IMR-90 (cell line): Measurements from ENCODE around the gene ITPRID1. TPM values are rescaled to one million over a fixed set of nuclear protein-coding genes. Genes with fewer than 3 reads are reported as not detected.

Experiments used
- ATAC-seq: fragments of 200-7000 bp; cut with Tn5 transposase; 2 replicates; pipeline ENCODE4 v1.9.1; 2020; ENCODE audit warnings: low read depth, mild to moderate bottlenecking, moderate library complexity
- BruUV-seq: library from RNA; stranded (reverse); fragments of 400-500 nt; replicated peaks from 2 replicates; lab custom pipeline; 2021; lab: Mats Ljungman, UMichigan
- CTCF ChIA-PET: fragments of 300-600 bp; formaldehyde crosslinking; extraction: SDS; loops from one replicate; lab custom pipeline; 2021; ENCODE audit warnings: antibody characterized with exemption; lab: Yijun Ruan, JAX
- POLR2A ChIA-PET: fragments of 300-600 bp; sonication (Branson Sonifier 250); formaldehyde crosslinking; loops from one replicate; lab custom pipeline; 2022; ENCODE audit warnings: antibody characterized with exemption; ENCODE audit not compliant: unreplicated experiment; lab: Charles Lee
- DNase-seq: peaks from one replicate; pipeline ENCODE4 v3.0.0; 2013
- H2AFZ ChIP-seq: replicated peaks from 2 replicates; pipeline ENCODE3; 2013; ENCODE audit warnings: low read length, mild to moderate bottlenecking; ENCODE audit not compliant: poor library complexity
- H2AK5ac ChIP-seq: 2 replicates; pipeline ENCODE4 v1.6.1; 2013; ENCODE audit warnings: low read depth, low read length, inconsistent platforms
- H2AK9ac ChIP-seq: replicated peaks from 2 replicates; pipeline ENCODE3; 2013; ENCODE audit warnings: mild to moderate bottlenecking, low read depth, low read length, moderate library complexity; ENCODE audit not compliant: poor library complexity
- H2BK120ac ChIP-seq: 2 replicates; pipeline ENCODE4 v1.6.1; 2013; ENCODE audit warnings: low read depth, low read length, inconsistent platforms
- H2BK15ac ChIP-seq: 3 replicates; pipeline ENCODE4 v1.6.1; 2013; ENCODE audit warnings: low read depth, low read length, inconsistent platforms
- H2BK20ac ChIP-seq: 2 replicates; pipeline ENCODE4 v1.6.1; 2013; ENCODE audit warnings: low read depth, mild to moderate bottlenecking, inconsistent platforms, low read length, moderate library complexity
- H2BK5ac ChIP-seq: 2 replicates; pipeline ENCODE4 v1.6.1; 2013; ENCODE audit warnings: mild to moderate bottlenecking, low read depth, low read length, inconsistent platforms; ENCODE audit not compliant: poor library complexity, severe bottlenecking
- H3K14ac ChIP-seq: replicated peaks from 2 replicates; pipeline ENCODE4 v1.6.1; 2013; ENCODE audit warnings: low read depth, low read length, inconsistent platforms
- H3K18ac ChIP-seq: 2 replicates; pipeline ENCODE4 v1.6.1; 2013; ENCODE audit warnings: low read depth, low read length, control low read depth
- H3K23ac ChIP-seq: 2 replicates; pipeline ENCODE4 v1.6.1; 2013; ENCODE audit warnings: low read depth, low read length, inconsistent platforms
- H3K27ac ChIP-seq: 2 replicates; pipeline ENCODE4 v1.5.1; 2013; ENCODE audit warnings: mild to moderate bottlenecking, control low read depth, low read length; ENCODE audit not compliant: insufficient read depth
- H3K27me3 ChIP-seq: 2 replicates; pipeline ENCODE4 v1.6.1; 2013; ENCODE audit warnings: low read length; ENCODE audit not compliant: control insufficient read depth, insufficient read depth
- H3K36me3 ChIP-seq: 2 replicates; pipeline ENCODE4 v1.6.1; 2013; ENCODE audit warnings: low read length, mixed read lengths; ENCODE audit not compliant: control insufficient read depth, insufficient read depth
- H3K4ac ChIP-seq: 2 replicates; pipeline ENCODE4 v1.6.1; 2013; ENCODE audit warnings: low read depth, low read length, inconsistent platforms
- H3K4me1 ChIP-seq: 2 replicates; pipeline ENCODE4 v1.6.1; 2013; ENCODE audit warnings: low read length, mixed read lengths; ENCODE audit not compliant: control insufficient read depth, insufficient read depth
- H3K4me2 ChIP-seq: 2 replicates; pipeline ENCODE4 v1.6.1; 2013; ENCODE audit warnings: low read depth, mild to moderate bottlenecking, control low read depth, low read length, moderate library complexity
- H3K4me3 ChIP-seq: 2 replicates; pipeline ENCODE4 v1.5.1; 2013; ENCODE audit warnings: low read depth, mild to moderate bottlenecking, control low read depth, low read length, moderate library complexity; ENCODE audit not compliant: insufficient read depth
- H3K56ac ChIP-seq: 2 replicates; pipeline ENCODE4 v1.6.1; 2013; ENCODE audit warnings: low read length, inconsistent platforms; ENCODE audit not compliant: insufficient read depth; ENCODE audit errors: extremely low read depth
- H3K79me1 ChIP-seq, 2 experiments: 2 replicates each; pipeline ENCODE4 v1.6.1; 2013; ENCODE audit warnings: low read length in 2 of 2, inconsistent platforms in 1 of 2, low read depth in 1 of 2
- H3K9ac ChIP-seq: 2 replicates; pipeline ENCODE4 v1.6.1; 2013; ENCODE audit warnings: low read depth, low read length, control low read depth
- H3K9me1 ChIP-seq: 2 replicates; pipeline ENCODE4 v1.6.1; 2013; ENCODE audit warnings: low read length, inconsistent platforms; ENCODE audit not compliant: insufficient read depth
- H3K9me3 ChIP-seq: 2 replicates; pipeline ENCODE4 v1.6.1; 2013; ENCODE audit warnings: low read length; ENCODE audit not compliant: control insufficient read depth, insufficient read depth
- H4K20me1 ChIP-seq: 2 replicates; pipeline ENCODE4 v1.6.1; 2013; ENCODE audit warnings: low read length, inconsistent platforms; ENCODE audit not compliant: insufficient read depth
- H4K5ac ChIP-seq: 2 replicates; pipeline ENCODE4 v1.6.1; 2013; ENCODE audit warnings: mild to moderate bottlenecking, low read depth, low read length, control low read depth
- H4K8ac ChIP-seq, 2 experiments: 2 replicates each; pipeline ENCODE4 v1.6.1; 2013; ENCODE audit warnings: low read depth in 2 of 2, low read length in 2 of 2, control low read depth in 1 of 2, inconsistent platforms in 1 of 2
- H4K91ac ChIP-seq: 2 replicates; pipeline ENCODE4 v1.6.1; 2013; ENCODE audit warnings: low read depth, low read length, inconsistent platforms; ENCODE audit not compliant: insufficient read depth
- CEBPB ChIP-seq: IDR thresholded peaks from 2 replicates; pipeline ENCODE4 v1.6.1; 2012; ENCODE audit warnings: low read depth, low read length, improper control_type of control experiment
- CHD1 ChIP-seq: IDR thresholded peaks from 2 replicates; pipeline ENCODE4 v1.6.1; 2012; ENCODE audit warnings: low read depth, low read length, improper control_type of control experiment
- MAFK ChIP-seq: IDR thresholded peaks from 2 replicates; pipeline ENCODE4 v1.6.1; 2012; ENCODE audit warnings: low read depth, low read length, improper control_type of control experiment
- MAZ ChIP-seq: IDR thresholded peaks from 2 replicates; pipeline ENCODE4 v1.6.1; 2012; ENCODE audit warnings: low read depth, mild to moderate bottlenecking, low read length, improper control_type of control experiment, moderate library complexity, borderline replicate concordance
- MXI1 ChIP-seq: IDR thresholded peaks from 2 replicates; pipeline ENCODE4 v1.6.1; 2012; ENCODE audit warnings: low read depth, mild to moderate bottlenecking, low read length, moderate library complexity, borderline replicate concordance
- NFE2L2 ChIP-seq: fragments of 150-350 bp; IDR thresholded peaks from 2 replicates; pipeline ENCODE4 v1.6.1; 2016; ENCODE audit warnings: low read depth, mild to moderate bottlenecking, low read length
- RAD21 ChIP-seq: IDR thresholded peaks from 2 replicates; pipeline ENCODE4 v1.6.1; 2012; ENCODE audit warnings: low read length, improper control_type of control experiment
- RCOR1 ChIP-seq: IDR thresholded peaks from 2 replicates; pipeline ENCODE4 v1.6.1; 2012; ENCODE audit warnings: mild to moderate bottlenecking, low read length, improper control_type of control experiment; ENCODE audit not compliant: insufficient replicate concordance
- SMC3 ChIP-seq: fragments of 150-350 bp; IDR thresholded peaks from 2 replicates; pipeline ENCODE4 v1.6.1; 2016; ENCODE audit warnings: low read depth, mild to moderate bottlenecking, antibody characterized with exemption, low read length, moderate library complexity
- WGBS, 2 experiments: methylation state at CpG; one replicate each; pipeline versions ENCODE4 v1.1.5 to v1.1.7; 2013; ENCODE audit warnings: missing lambda C conversion rate in 2 of 2; ENCODE audit not compliant: insufficient read length in 1 of 2; ENCODE audit errors: extremely low coverage in 2 of 2; 5-methylcytosine and 5-hydroxymethylcytosine counted together
- dilution Hi-C: fragments of 300-500 bp; cut with HindIII; formaldehyde crosslinking; loops from one replicate; pipeline ENCODE4 v1.14.3; 2018; ENCODE audit warnings: low sequenced_read_pairs; ENCODE audit not compliant: unreplicated experiment
- in situ Hi-C: fragments of 300-500 bp; cut with MboI; formaldehyde crosslinking; loops from 3 replicates; pipeline ENCODE4 v1.14.3; 2019; ENCODE audit warnings: low sequenced_read_pairs, inconsistent platforms, mixed read lengths
- intact Hi-C: fragments of 100-400 bp; cut with micrococcal nuclease; formaldehyde crosslinking; loops from 2 replicates; pipeline ENCODE4 v1.10.0; 2022
- polyA plus RNA-seq, 3 experiments: library from polyadenylated mRNA; depleted of rRNA; stranded (reverse); fragments of >200 nt; gene quantifications; 2 replicates each; pipeline ENCODE4 v1.2.3, GENCODE V29; 2012; ENCODE audit warnings: low replicate concordance in 1 of 3
- total RNA-seq: library from RNA; depleted of rRNA; stranded (reverse); fragments of >200 nt; gene quantifications from 2 replicates; pipeline ENCODE4 v1.2.3, GENCODE V29; 2012
- TF ChIP-seq, protein P1 (sequence below): fragments of 150-350 bp; IDR thresholded peaks from 2 replicates; pipeline ENCODE4 v1.6.1; 2016; ENCODE audit warnings: low read depth, mild to moderate bottlenecking, low read length, moderate library complexity, borderline replicate concordance
- TF ChIP-seq, protein P2 (sequence below): fragments of 150-350 bp; IDR thresholded peaks from 2 replicates; pipeline ENCODE4 v1.6.1; 2017; ENCODE audit warnings: mild to moderate bottlenecking, antibody characterized with exemption, low read length, low read depth
- TF ChIP-seq, protein P3 (sequence below): conservative IDR thresholded peaks from 2 replicates; pipeline ENCODE4 v1.5.1; 2012; ENCODE audit warnings: mild to moderate bottlenecking, low read depth, low read length, improper control_type of control experiment

ITPRID1 gene
- total and polyA plus RNA-seq, 2 of the 4 experiments (the other 2 are of a cell fraction), result not detected

DNA sequence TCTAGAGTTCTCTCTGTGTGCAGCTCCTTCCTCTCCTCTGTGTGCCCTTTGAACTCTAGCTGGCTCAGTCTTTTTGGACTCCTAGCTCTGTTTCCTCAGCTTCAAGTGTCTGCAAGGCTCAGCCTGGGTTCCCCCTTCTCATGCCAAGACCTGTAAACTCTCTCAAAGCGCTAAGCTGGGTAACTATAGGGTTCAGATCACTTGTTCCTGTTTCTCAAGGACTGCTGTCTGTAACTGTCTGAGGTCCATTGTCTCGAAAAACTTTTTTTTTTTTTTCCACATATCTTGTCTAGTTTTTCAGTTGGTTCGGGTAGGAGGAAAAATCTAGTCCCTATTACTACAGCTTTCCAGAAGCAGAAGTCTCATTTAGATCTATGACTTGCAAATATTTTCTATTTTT, 126.5 kb downstream of the ITPRID1 start:
- Histone ChIP-seq H4K20me1 (no peaks in the 10 kb centered on the region), H3K56ac (no peak overlapping the region), H4K8ac (no peak overlapping the region), H3K9ac (no peak overlapping the region), H3K27ac (no peak overlapping the region), H2AK9ac (no peak overlapping the region), H3K36me3 (no peaks in the 10 kb centered on the region), H2BK120ac (no peak overlapping the region), H3K27me3 (no peaks in the 10 kb centered on the region), H3K79me1 (no peaks in the 10 kb centered on the region), H4K5ac (no peak overlapping the region), H3K4me3 (no peak overlapping the region), H2BK20ac (no peak overlapping the region), H3K4ac (no peak overlapping the region), H3K9me1 (no peaks in the 10 kb centered on the region), H3K23ac (no peak overlapping the region), H3K14ac (no peak overlapping the region), H3K4me2 (no peak overlapping the region), H2AK5ac (no peak overlapping the region), H3K9me3 (no peaks in the 10 kb centered on the region; the same call in 1 of the 2 replicates), H3K4me1 (no peaks in the 10 kb centered on the region), H2AFZ (no peak overlapping the region), H2BK15ac (no peak overlapping the region), H2BK5ac (no peak overlapping the region), H4K91ac (no peak overlapping the region), H3K18ac (no peak overlapping the region)
- intact Hi-C loops (no loop called here), dilution Hi-C loops (no loop called here), in situ Hi-C loops (no loop called here)
- ATAC-seq, result no peak
- ChIA-PET CTCF (no interaction called here), POLR2A (no interaction called here)
- no peak for DNase-seq
- no CpG with 5 or more reads among the region's 3 CpGs for WGBS, 2 experiments
- BruUV-seq, result no TSS peak
- TF ChIP-seq CEBPB (no peak), MXI1 (no peak), CHD1 (no peak), RAD21 (no peak), SMC3 (no peak), MAZ (no peak), RCOR1 (no peak), NFE2L2 (no peak), MAFK (no peak)
- TF ChIP-seq, protein P1, sequence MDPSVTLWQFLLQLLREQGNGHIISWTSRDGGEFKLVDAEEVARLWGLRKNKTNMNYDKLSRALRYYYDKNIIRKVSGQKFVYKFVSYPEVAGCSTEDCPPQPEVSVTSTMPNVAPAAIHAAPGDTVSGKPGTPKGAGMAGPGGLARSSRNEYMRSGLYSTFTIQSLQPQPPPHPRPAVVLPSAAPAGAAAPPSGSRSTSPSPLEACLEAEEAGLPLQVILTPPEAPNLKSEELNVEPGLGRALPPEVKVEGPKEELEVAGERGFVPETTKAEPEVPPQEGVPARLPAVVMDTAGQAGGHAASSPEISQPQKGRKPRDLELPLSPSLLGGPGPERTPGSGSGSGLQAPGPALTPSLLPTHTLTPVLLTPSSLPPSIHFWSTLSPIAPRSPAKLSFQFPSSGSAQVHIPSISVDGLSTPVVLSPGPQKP, result no peak
- TF ChIP-seq, protein P2, sequence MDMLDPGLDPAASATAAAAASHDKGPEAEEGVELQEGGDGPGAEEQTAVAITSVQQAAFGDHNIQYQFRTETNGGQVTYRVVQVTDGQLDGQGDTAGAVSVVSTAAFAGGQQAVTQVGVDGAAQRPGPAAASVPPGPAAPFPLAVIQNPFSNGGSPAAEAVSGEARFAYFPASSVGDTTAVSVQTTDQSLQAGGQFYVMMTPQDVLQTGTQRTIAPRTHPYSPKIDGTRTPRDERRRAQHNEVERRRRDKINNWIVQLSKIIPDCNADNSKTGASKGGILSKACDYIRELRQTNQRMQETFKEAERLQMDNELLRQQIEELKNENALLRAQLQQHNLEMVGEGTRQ, result no peak
- TF ChIP-seq, protein P3, sequence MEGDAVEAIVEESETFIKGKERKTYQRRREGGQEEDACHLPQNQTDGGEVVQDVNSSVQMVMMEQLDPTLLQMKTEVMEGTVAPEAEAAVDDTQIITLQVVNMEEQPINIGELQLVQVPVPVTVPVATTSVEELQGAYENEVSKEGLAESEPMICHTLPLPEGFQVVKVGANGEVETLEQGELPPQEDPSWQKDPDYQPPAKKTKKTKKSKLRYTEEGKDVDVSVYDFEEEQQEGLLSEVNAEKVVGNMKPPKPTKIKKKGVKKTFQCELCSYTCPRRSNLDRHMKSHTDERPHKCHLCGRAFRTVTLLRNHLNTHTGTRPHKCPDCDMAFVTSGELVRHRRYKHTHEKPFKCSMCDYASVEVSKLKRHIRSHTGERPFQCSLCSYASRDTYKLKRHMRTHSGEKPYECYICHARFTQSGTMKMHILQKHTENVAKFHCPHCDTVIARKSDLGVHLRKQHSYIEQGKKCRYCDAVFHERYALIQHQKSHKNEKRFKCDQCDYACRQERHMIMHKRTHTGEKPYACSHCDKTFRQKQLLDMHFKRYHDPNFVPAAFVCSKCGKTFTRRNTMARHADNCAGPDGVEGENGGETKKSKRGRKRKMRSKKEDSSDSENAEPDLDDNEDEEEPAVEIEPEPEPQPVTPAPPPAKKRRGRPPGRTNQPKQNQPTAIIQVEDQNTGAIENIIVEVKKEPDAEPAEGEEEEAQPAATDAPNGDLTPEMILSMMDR, result no peak
